Heart left ventricle (tissue), 13 donors: ENCODE measurements around the gene FAM171A1.
"Not testable (repeated sequence)": the region's sequence is repeated elsewhere in the genome, so short reads cannot be mapped to it uniquely, and the experiment has no call there.

Experiments
- POLR2A ChIP-seq, 2 donors: fragments of 450-650 bp; IDR thresholded peaks; one replicate each; pipeline ENCODE4 v1.6.1; 2017; ENCODE audit warnings: antibody characterized with exemption in 2 of 2, mild to moderate bottlenecking in 2 of 2, moderate library complexity in 2 of 2
- TF ChIP-seq, protein P1 (sequence below), 12 donors: fragments of 200-600 bp; sonication (generic) in 4 of 12; IDR thresholded peaks; one replicate each; pipeline versions ENCODE4 v1.5.0 to v1.8.0; 2018 to 2022; ENCODE audit warnings: antibody characterized with exemption in 12 of 12, mild to moderate bottlenecking in 5 of 12
- donor health status: ischemic (EF 13 %, LVEDD 7.1; RV severe dilation, severe dysfunction).
- donor health status: DM: no; HTN: yes; CAD: no.
- donor health status: DM: no; HTN: no; CAD: no.
- donor health status: ischemic (EF 25% LVEDD 6.9; RV normal size, moderate dysfunction).
- donor health status: ischemic (EF 25% LVEDD 5.7; RV mildly dilated, moderate dysfunction).
- donor health status: ischemic (EF 35%, LVEDD 5.7; RV mildly dilated, moderate dysfunction).
- donor health status: nonischemic (EF 11% LVEDD 7.7; RV severe dilation, severe dysfunction).
- donor health status: DM: yes; HTN: yes; CAD: no.
- donor health status: PGD.
- donor health status: ischemic (EF 29% LVEDD 5.4; RV normal size, mild dysfunction).
- donor health status: nonischemic (EF 23%, LVEDD 6.1; RV moderate dilation, normal function).

DNA sequence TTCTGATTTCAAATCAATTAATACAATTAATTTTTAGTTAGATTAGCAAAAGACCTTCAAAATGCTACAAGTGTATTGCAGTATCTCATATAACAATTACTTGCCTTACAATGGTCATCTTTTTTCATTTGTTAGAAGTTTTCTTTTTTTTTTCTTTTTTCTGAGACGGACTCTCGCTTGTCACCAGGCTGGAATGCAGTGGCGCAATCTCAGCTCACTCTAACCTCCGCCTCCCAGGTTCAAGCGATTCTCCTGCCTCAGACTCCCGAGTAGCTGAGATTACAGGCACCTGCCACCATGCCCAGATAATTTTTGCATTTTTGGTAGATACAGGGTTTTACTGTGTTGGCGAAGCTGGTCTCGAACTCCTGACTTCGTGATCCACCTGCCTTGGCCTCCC is 95.0 kb downstream of the FAM171A1 start:
- TF ChIP-seq POLR2A (IDR thresholded peaks at IDR 0.05), result not testable (repeated sequence)
- TF ChIP-seq, protein P1, sequence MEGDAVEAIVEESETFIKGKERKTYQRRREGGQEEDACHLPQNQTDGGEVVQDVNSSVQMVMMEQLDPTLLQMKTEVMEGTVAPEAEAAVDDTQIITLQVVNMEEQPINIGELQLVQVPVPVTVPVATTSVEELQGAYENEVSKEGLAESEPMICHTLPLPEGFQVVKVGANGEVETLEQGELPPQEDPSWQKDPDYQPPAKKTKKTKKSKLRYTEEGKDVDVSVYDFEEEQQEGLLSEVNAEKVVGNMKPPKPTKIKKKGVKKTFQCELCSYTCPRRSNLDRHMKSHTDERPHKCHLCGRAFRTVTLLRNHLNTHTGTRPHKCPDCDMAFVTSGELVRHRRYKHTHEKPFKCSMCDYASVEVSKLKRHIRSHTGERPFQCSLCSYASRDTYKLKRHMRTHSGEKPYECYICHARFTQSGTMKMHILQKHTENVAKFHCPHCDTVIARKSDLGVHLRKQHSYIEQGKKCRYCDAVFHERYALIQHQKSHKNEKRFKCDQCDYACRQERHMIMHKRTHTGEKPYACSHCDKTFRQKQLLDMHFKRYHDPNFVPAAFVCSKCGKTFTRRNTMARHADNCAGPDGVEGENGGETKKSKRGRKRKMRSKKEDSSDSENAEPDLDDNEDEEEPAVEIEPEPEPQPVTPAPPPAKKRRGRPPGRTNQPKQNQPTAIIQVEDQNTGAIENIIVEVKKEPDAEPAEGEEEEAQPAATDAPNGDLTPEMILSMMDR (IDR thresholded peaks at IDR 0.05), result not testable (repeated sequence)
